B cell (primary cell): ENCODE data around the gene PAX6. TPM values are rescaled to one million over a fixed set of nuclear protein-coding genes. Genes with fewer than 3 reads are reported as not detected.

Experiments used
- ATAC-seq: fragments of 200-7000 bp; cut with Tn5 transposase; one replicate; pipeline ENCODE4 v1.10.0; 2021; ENCODE audit warnings: low read depth, mild to moderate bottlenecking, moderate number of reproducible peaks, moderate library complexity
- CTCF ChIA-PET: fragments of 350-600 bp; sonication (Branson Sonifier 250); formaldehyde crosslinking; loops from one replicate; lab custom pipeline; 2021; ENCODE audit warnings: antibody characterized with exemption, inconsistent platforms; lab: Charles Lee
- POLR2A ChIA-PET: fragments of 350-600 bp; sonication (Branson Sonifier 250); formaldehyde crosslinking; loops from one replicate; lab custom pipeline; 2021; ENCODE audit warnings: antibody characterized with exemption; lab: Charles Lee
- DNase-seq: peaks from one replicate; pipeline ENCODE4 v3.0.0; 2013
- H2AFZ ChIP-seq: 2 replicates; pipeline ENCODE4 v1.6.1; 2012; ENCODE audit warnings: mild to moderate bottlenecking, low read depth, low read length; ENCODE audit not compliant: insufficient read depth, poor library complexity, severe bottlenecking
- H3K27ac ChIP-seq, 2 donors: 1 replicate in 1 of 2; 2 replicates in 1 of 2; pipeline ENCODE4 v1.5.1; 2012 to 2013; ENCODE audit warnings: low read length in 2 of 2, mild to moderate bottlenecking in 2 of 2, moderate library complexity in 1 of 2
- H3K27me3 ChIP-seq, 4 experiments: fragments of 200-600 bp in 1 of 4; sonication (generic) in 1 of 4; replicated peaks in 1 of 4; 1 replicate in 2 of 4; 2 replicates in 2 of 4; pipeline versions ENCODE4 v1.6.1 to v1.7.0; 2013 to 2016; ENCODE audit warnings: low read length in 3 of 4, mild to moderate bottlenecking in 2 of 4, mixed read lengths in 1 of 4, moderate library complexity in 1 of 4; ENCODE audit not compliant: insufficient read depth in 4 of 4, control insufficient read depth in 3 of 4; ENCODE audit errors: control extremely low read depth in 1 of 4
- H3K36me3 ChIP-seq, 2 experiments: replicated peaks in 1 of 2; 1 replicate in 1 of 2; 2 replicates in 1 of 2; pipeline versions ENCODE4 v1.6.1 to v1.7.1; 2013; ENCODE audit warnings: low read length in 1 of 2; ENCODE audit not compliant: insufficient read depth in 2 of 2, control insufficient read depth in 1 of 2; ENCODE audit errors: control extremely low read depth in 1 of 2, extremely low read depth in 1 of 2
- H3K4me1 ChIP-seq, 2 donors: fragments of 200-600 bp in 1 of 2; sonication (generic) in 1 of 2; 1 replicate in 1 of 2; 2 replicates in 1 of 2; pipeline versions ENCODE4 v1.5.1 to v1.6.1; 2013 to 2017; ENCODE audit warnings: low read length in 2 of 2; ENCODE audit not compliant: control insufficient read depth in 2 of 2, insufficient read depth in 2 of 2
- H3K4me2 ChIP-seq: replicated peaks from 2 replicates; pipeline ENCODE3; 2012; ENCODE audit warnings: mild to moderate bottlenecking, low read depth, low read length; ENCODE audit not compliant: poor library complexity, severe bottlenecking
- H3K4me3 ChIP-seq, 5 experiments: fragments of 200-600 bp in 1 of 5; sonication (generic) in 1 of 5; 1 replicate in 3 of 5; 2 replicates in 2 of 5; pipeline versions ENCODE4 v1.5.1 to v1.7.0; 2011 to 2016; ENCODE audit warnings: low read length in 4 of 5, mild to moderate bottlenecking in 4 of 5, low read depth in 2 of 5, control low read depth in 1 of 5, moderate library complexity in 1 of 5; ENCODE audit not compliant: insufficient read depth in 1 of 5; ENCODE audit errors: control extremely low read depth in 1 of 5, extremely low read depth in 1 of 5
- H3K79me2 ChIP-seq: fragments of 200-600 bp; sonication (generic); one replicate; pipeline ENCODE4 v1.6.0; 2016; ENCODE audit warnings: low read length; ENCODE audit not compliant: control insufficient read depth, insufficient read depth
- H3K9ac ChIP-seq: fragments of 200-600 bp; sonication (generic); 2 replicates; pipeline ENCODE4 v1.6.1; 2017; ENCODE audit warnings: mild to moderate bottlenecking, low read length, moderate library complexity
- H3K9me3 ChIP-seq, 3 donors: one replicate each; pipeline versions ENCODE4 v1.6.1 to v1.7.1; 2013; ENCODE audit warnings: low read length in 2 of 3; ENCODE audit not compliant: control insufficient read depth in 2 of 3, insufficient read depth in 1 of 3; ENCODE audit errors: control extremely low read depth in 1 of 3
- H4K20me1 ChIP-seq: 2 replicates; pipeline ENCODE4 v1.6.0; 2012; ENCODE audit warnings: mild to moderate bottlenecking, low read length; ENCODE audit not compliant: insufficient read depth, control insufficient read depth, poor library complexity, severe bottlenecking
- H3K27ac Mint-ChIP-seq: one replicate; pipeline ENCODE4 v1.8.0; 2021; ENCODE audit warnings: mixed read lengths
- H3K27me3 Mint-ChIP-seq: one replicate; pipeline ENCODE4 v1.8.0; 2021; ENCODE audit warnings: mixed read lengths
- H3K4me1 Mint-ChIP-seq: one replicate; pipeline ENCODE4 v1.8.0; 2021; ENCODE audit warnings: mixed read lengths
- H3K4me3 Mint-ChIP-seq: one replicate; pipeline ENCODE4 v1.8.0; 2021; ENCODE audit warnings: mixed read lengths
- H3K9me3 Mint-ChIP-seq: one replicate; pipeline ENCODE4 v1.8.0; 2022; ENCODE audit warnings: mixed read lengths; ENCODE audit not compliant: insufficient read depth
- CTCF ChIP-seq: fragments of 200-600 bp; IDR thresholded peaks from one replicate; pipeline ENCODE4 v1.8.0; 2022; ENCODE audit warnings: antibody characterized with exemption, mild to moderate bottlenecking
- EZH2 ChIP-seq: IDR thresholded peaks from 2 replicates; pipeline ENCODE4 v1.6.1; 2012; ENCODE audit warnings: borderline replicate concordance, low read depth, mild to moderate bottlenecking, moderate library complexity, low read length; ENCODE audit not compliant: insufficient read depth, poor library complexity, severe bottlenecking
- WGBS: methylation state at CpG from one replicate; pipeline ENCODE4 v1.1.5; 2013; ENCODE audit warnings: missing lambda C conversion rate; ENCODE audit not compliant: insufficient coverage; 5-methylcytosine and 5-hydroxymethylcytosine counted together
- intact Hi-C: fragments of 100-400 bp; cut with micrococcal nuclease; formaldehyde crosslinking; loops from one replicate; pipeline ENCODE4 v1.10.0; 2022
- polyA plus RNA-seq: library from polyadenylated mRNA; depleted of rRNA; stranded (reverse); fragments of >200 nt; gene quantifications from 2 replicates; pipeline ENCODE4 v1.2.3, GENCODE V29; 2012
- total RNA-seq, 2 donors: library from RNA; stranded (reverse); fragments of 120-200 nt in 1 of 2; gene quantifications; 1 replicate in 1 of 2; 2 replicates in 1 of 2; pipeline versions ENCODE4 v1.2.3 to v1.2.4, GENCODE V29; 2013 to 2022

Gene PAX6
- total and polyA plus RNA-seq, 2 donors (not counting 1 experiment from before 2014, with no cell fraction given): not detected

GRCh38 chr11:31822175-31822926, 11.2 kb upstream of the PAX6 start:
- Mint-ChIP-seq H3K9me3 (no peaks in the 10 kb centered on the region), H3K27me3 (peaks cover 55% of the 10 kb centered on the region)

More at GRCh38 chr11:31822175-31822926, 11.2 kb upstream of the PAX6 start:
- no peak overlapping the region for H3K4me3 ChIP-seq
- Mint-ChIP-seq H3K27ac (no peak overlapping the region), H3K4me3 (no peak overlapping the region), H3K4me1 (peaks cover 9% of the 10 kb centered on the region)
- H2AFZ ChIP-seq: no peak overlapping the region
- no peak for ATAC-seq
- intact Hi-C loops: no loop called here
- H4K20me1 ChIP-seq: no peaks in the 10 kb centered on the region
- DNase-seq: peak; percentile 2
- no peaks in the 10 kb centered on the region for H3K36me3 ChIP-seq
- WGBS: 27% methylated on average over 6 of the region's 17 CpGs
- no peak overlapping the region for H3K9ac ChIP-seq
- H3K9me3 ChIP-seq: peaks cover under 1 to 79% (median 2%) of the 10 kb centered on the region in 3 donors
- CTCF ChIA-PET: no interaction called here
- no peak overlapping the region for H3K4me2 ChIP-seq
- no peak overlapping the region for H3K27ac ChIP-seq
- peaks cover 9 to 28% of the 10 kb centered on the region in 2 donors for H3K4me1 ChIP-seq
- peaks cover 0 to 97% (median 82%) of the 10 kb centered on the region in 4 experiments for H3K27me3 ChIP-seq
- H3K79me2 ChIP-seq: no peaks in the 10 kb centered on the region
- TF ChIP-seq EZH2 (no peak), CTCF (no peak)
- POLR2A ChIA-PET: no interaction called here
